WTC11 (cell line): ENCODE measurements around the gene TMEM100. TPM values are rescaled to one million over a fixed set of nuclear protein-coding genes. Genes with fewer than 3 reads are reported as not detected.

Source experiments
- ATAC-seq: fragments of 200-7000 bp; cut with Tn5 transposase; 2 replicates; pipeline ENCODE4 v1.10.0; 2021; ENCODE audit warnings: mild to moderate bottlenecking, moderate library complexity
- CTCF ChIA-PET: fragments of 300-600 bp; sonication (Branson Sonifier 250); formaldehyde crosslinking; loops from one replicate; lab custom pipeline; 2021; ENCODE audit warnings: antibody characterized with exemption; lab: Charles Lee
- POLR2A ChIA-PET: fragments of 350-600 bp; sonication (Branson Sonifier 250); formaldehyde crosslinking; loops from one replicate; lab custom pipeline; 2021; ENCODE audit warnings: antibody characterized with exemption; lab: Charles Lee
- DNase-seq: peaks from one replicate; pipeline ENCODE4 v3.0.0; 2021; ENCODE audit warnings: low spot score
- H3K27ac Mint-ChIP-seq: 2 replicates; pipeline ENCODE4 v1.8.0; 2021; ENCODE audit warnings: mixed read lengths
- H3K27me3 Mint-ChIP-seq: 2 replicates; pipeline ENCODE4 v1.8.0; 2021; ENCODE audit warnings: low read depth, mild to moderate bottlenecking, moderate library complexity, mixed read lengths
- H3K36me3 Mint-ChIP-seq: 2 replicates; pipeline ENCODE4 v1.8.0; 2021; ENCODE audit warnings: mixed read lengths
- H3K4me1 Mint-ChIP-seq: 2 replicates; pipeline ENCODE4 v1.8.0; 2022; ENCODE audit warnings: mixed read lengths
- H3K4me3 Mint-ChIP-seq: 2 replicates; pipeline ENCODE4 v1.8.0; 2021; ENCODE audit warnings: mild to moderate bottlenecking, moderate library complexity, mixed read lengths
- H3K9me3 Mint-ChIP-seq: 2 replicates; pipeline ENCODE4 v1.8.0; 2021; ENCODE audit warnings: mixed read lengths
- ARID4B ChIP-seq: sonication (generic); formaldehyde crosslinking; IDR thresholded peaks from 2 replicates; pipeline ENCODE4 v1.8.0; 2023; ENCODE audit warnings: missing genetic modification reagents, mild to moderate bottlenecking, borderline replicate concordance
- ATF2 ChIP-seq: sonication (generic); formaldehyde crosslinking; IDR thresholded peaks from 2 replicates; pipeline ENCODE4 v1.8.1; 2022; ENCODE audit warnings: low read depth, missing genetic modification reagents, borderline replicate concordance
- CDX4 ChIP-seq: fragments of 250-450 bp; sonication (Bioruptor Pico); IDR thresholded peaks from 2 replicates; pipeline ENCODE4 v1.9.0; 2021; ENCODE audit warnings: moderate library complexity, mild to moderate bottlenecking, inconsistent platforms, borderline replicate concordance
- ELF4 ChIP-seq: sonication (generic); formaldehyde crosslinking; IDR thresholded peaks from 2 replicates; pipeline ENCODE4 v1.8.1; 2022; ENCODE audit warnings: low read depth, mild to moderate bottlenecking, moderate library complexity, missing genetic modification reagents
- ETV6 ChIP-seq: sonication (generic); formaldehyde crosslinking; IDR thresholded peaks from 2 replicates; pipeline ENCODE4 v1.8.1; 2022; ENCODE audit warnings: mild to moderate bottlenecking, missing genetic modification reagents
- FOXP1 ChIP-seq: sonication (generic); formaldehyde crosslinking; IDR thresholded peaks from 2 replicates; pipeline ENCODE4 v1.8.0; 2022; ENCODE audit warnings: missing genetic modification reagents, mild to moderate bottlenecking, moderate library complexity, borderline replicate concordance
- HMGA2 ChIP-seq: fragments of 250-450 bp; sonication (Bioruptor Pico); IDR thresholded peaks from 2 replicates; pipeline ENCODE4 v1.4.0; 2021; ENCODE audit warnings: mild to moderate bottlenecking, moderate library complexity
- HMGXB4 ChIP-seq: sonication (generic); formaldehyde crosslinking; IDR thresholded peaks from 2 replicates; pipeline ENCODE4 v1.8.1; 2023; ENCODE audit warnings: mild to moderate bottlenecking, moderate library complexity, missing genetic modification reagents
- JUN ChIP-seq: sonication (generic); formaldehyde crosslinking; IDR thresholded peaks from 2 replicates; pipeline ENCODE4 v1.8.0; 2023; ENCODE audit warnings: mild to moderate bottlenecking, missing genetic modification reagents
- NFATC4 ChIP-seq: fragments of 250-450 bp; sonication (Bioruptor Pico); IDR thresholded peaks from 2 replicates; pipeline ENCODE4 v1.9.0; 2021; ENCODE audit warnings: mild to moderate bottlenecking
- RORB ChIP-seq: fragments of 250-450 bp; sonication (Bioruptor Pico); IDR thresholded peaks from 2 replicates; pipeline ENCODE4 v1.9.0; 2021; ENCODE audit warnings: mild to moderate bottlenecking
- ZNF532 ChIP-seq: fragments of 250-450 bp; sonication (Bioruptor Pico); IDR thresholded peaks from 2 replicates; pipeline ENCODE4 v1.9.0; 2021; ENCODE audit warnings: mild to moderate bottlenecking, borderline replicate concordance
- total RNA-seq: library from RNA; stranded (reverse); gene quantifications from 3 replicates; pipeline ENCODE4 v1.2.3, GENCODE V29; 2021

TMEM100 gene
- total RNA-seq, 1 experiment from 2014 or later, result 1.1 TPM

- TF ChIP-seq ZNF532 (CRISPR knock-in tag), result no peak
- TF ChIP-seq ELF4 (CRISPR knock-in tag), result no peak
- TF ChIP-seq ATF2 (CRISPR knock-in tag), result no peak
- TF ChIP-seq ARID4B (CRISPR knock-in tag), result no peak
- no peak for TF ChIP-seq RORB
- TF ChIP-seq, all 79 proteins: peak for 0
Observed at GRCh38 chr17:55706808-55707773, 15.6 kb downstream of the TMEM100 start (continued).

GRCh38 chr17:55705847-55706246 lies 16.8 kb downstream of the TMEM100 start:
- DNase-seq, result no peak
- Mint-ChIP-seq H3K27ac (no peak overlapping the region), H3K9me3 (peaks cover 20% of the 10 kb centered on the region), H3K4me1 (peaks cover 30% of the 10 kb centered on the region), H3K4me3 (no peak overlapping the region), H3K36me3 (peaks cover 9% of the 10 kb centered on the region), H3K27me3 (no peaks in the 10 kb centered on the region)
- TF ChIP-seq ETV6 (no peak), JUN (CRISPR knock-in tag) (no peak), FOXP1 (CRISPR knock-in tag) (no peak), CDX4 (no peak), NFATC4 (CRISPR knock-in tag) (no peak), HMGA2 (CRISPR knock-in tag) (no peak), HMGXB4 (CRISPR knock-in tag) (no peak)
- no peak for ATAC-seq
- CTCF ChIA-PET, result no interaction called here
- POLR2A ChIA-PET, result no interaction called here
